Adrenal gland (tissue), 5 donors: ENCODE measurements around the gene COL25A1.

Experiments
- CTCF ChIP-seq, 6 experiments: fragments of 450-650 bp in 4 of 6; fragments of 200-600 bp in 2 of 6; sonication (generic) in 1 of 6; IDR thresholded peaks; 1 replicate in 5 of 6; 2 replicates in 1 of 6; pipeline versions ENCODE4 v1.5.1 to v1.8.0; 2016 to 2021; ENCODE audit warnings: antibody characterized with exemption in 6 of 6, mild to moderate bottlenecking in 2 of 6, moderate library complexity in 1 of 6
- POLR2A ChIP-seq, 2 donors: fragments of 450-650 bp; IDR thresholded peaks; one replicate each; pipeline ENCODE4 v1.6.1; 2017; ENCODE audit warnings: antibody characterized with exemption in 2 of 2, mild to moderate bottlenecking in 2 of 2, moderate library complexity in 1 of 2
- donor health status: DM: no; HTN: no; CAD: no.

- TF ChIP-seq CTCF (IDR thresholded peaks at IDR 0.05) = no peak
- TF ChIP-seq POLR2A (IDR thresholded peaks at IDR 0.05) = no peak
These were observed 182.6 kb downstream of the COL25A1 start for GRCh38 chr4:109119852-109120251.
